HG03060 (cell line): ENCODE data around the gene MAP3K20.

Experiments
- ATAC-seq: cut with Tn5 transposase; IDR thresholded peaks from one replicate; pipeline ENCODE4 v1.9.1; 2021; ENCODE audit warnings: low read depth, moderate number of reproducible peaks; ENCODE audit not compliant: unreplicated experiment

Gene MAP3K20

GRCh38 chr2:173221937-173222594 lies 146.4 kb downstream of the MAP3K20 start:
- ATAC-seq = no peak

GRCh38 chr2:173223871-173224270 lies 148.2 kb downstream of the MAP3K20 start:
- ATAC-seq = no peak

- ATAC-seq = no peak
Observed at GRCh38 chr2:173226899-173227698, 151.5 kb downstream of the MAP3K20 start.

- no peak for ATAC-seq
Observed at GRCh38 chr2:173229086-173229485, 153.4 kb downstream of the MAP3K20 start.

- no peak for ATAC-seq
Observed at GRCh38 chr2:173230181-173230580, 154.5 kb downstream of the MAP3K20 start.

GRCh38 chr2:173231042-173231441 lies 155.4 kb downstream of the MAP3K20 start:
- ATAC-seq = no peak

- no peak for ATAC-seq
Observed at GRCh38 chr2:173231465-173231864, 155.8 kb downstream of the MAP3K20 start.

- no peak for ATAC-seq
Observed at GRCh38 chr2:173232956-173233744, 157.5 kb downstream of the MAP3K20 start.

GRCh38 chr2:173235947-173236803 lies 160.5 kb downstream of the MAP3K20 start:
- ATAC-seq = no peak

- no peak for ATAC-seq
Observed at GRCh38 chr2:173238385-173238784, 162.7 kb downstream of the MAP3K20 start.

- ATAC-seq = no peak
Observed at GRCh38 chr2:173238831-173239230, 163.2 kb downstream of the MAP3K20 start.

GRCh38 chr2:173239644-173240043 lies 164.0 kb downstream of the MAP3K20 start:
- peak; percentile 98 for ATAC-seq

- peak; percentile 8 for ATAC-seq
Observed at GRCh38 chr2:173240083-173240482, 164.4 kb downstream of the MAP3K20 start.

- ATAC-seq = no peak
Observed at GRCh38 chr2:173241643-173242042, 166.0 kb downstream of the MAP3K20 start.

GRCh38 chr2:173247156-173247555 lies 171.5 kb downstream of the MAP3K20 start:
- ATAC-seq = no peak

- no peak for ATAC-seq
Observed at GRCh38 chr2:173248381-173248780, 172.7 kb downstream of the MAP3K20 start.

GRCh38 chr2:173249661-173250641 lies 174.3 kb downstream of the MAP3K20 start:
- ATAC-seq = no peak

- no peak for ATAC-seq
Observed at GRCh38 chr2:173251225-173251624, 175.6 kb downstream of the MAP3K20 start.

GRCh38 chr2:173252581-173252980 lies 176.9 kb downstream of the MAP3K20 start:
- ATAC-seq = no peak
